Mucosa of descending colon (tissue), 3 donors: ENCODE results near the gene OTOP2. TPM values are rescaled to one million over a fixed set of nuclear protein-coding genes. Genes with fewer than 3 reads are reported as not detected.

Source experiments
- ATAC-seq: fragments of 200-7000 bp; cut with Tn5 transposase; one replicate; pipeline ENCODE4 v1.9.1; 2020; ENCODE audit warnings: mild to moderate bottlenecking, moderate library complexity
- DNase-seq, 3 donors: peaks; one replicate each; pipeline ENCODE4 v3.0.0-alpha.2; 2020
- H3K36me3 ChIP-seq: fragments of 200-600 bp; one replicate; pipeline ENCODE4 v1.8.0; 2021; ENCODE audit warnings: low read depth, mild to moderate bottlenecking
- H3K4me1 ChIP-seq: fragments of 200-600 bp; one replicate; pipeline ENCODE4 v1.8.0; 2021; ENCODE audit warnings: low read depth, mild to moderate bottlenecking
- H3K4me3 ChIP-seq: fragments of 200-600 bp; one replicate; pipeline ENCODE4 v1.8.0; 2021; ENCODE audit warnings: mild to moderate bottlenecking
- H3K9me3 ChIP-seq: fragments of 200-600 bp; one replicate; pipeline ENCODE4 v1.8.0; 2021; ENCODE audit warnings: mild to moderate bottlenecking
- intact Hi-C, 2 donors: fragments of 100-400 bp; cut with DNase I in 1 of 2; cut with micrococcal nuclease in 1 of 2; formaldehyde crosslinking; loops; one replicate each; pipeline versions ENCODE4 v1.11.0 to v1.11.1; 2022; cut with DNase I, micrococcal nuclease
- total RNA-seq, 3 donors: library from RNA; stranded (reverse); fragmentation: NEBNext Ultra II Directional in 2 of 3; extraction: Animal tissue kit (Norgen Biotek cat#: 25700) in 2 of 3; gene quantifications; one replicate each; pipeline versions ENCODE4 v1.2.1 to v1.2.4, GENCODE V29; 2021 to 2023
- TF ChIP-seq, protein P1 (sequence below): fragments of 200-600 bp; IDR thresholded peaks from one replicate; pipeline ENCODE4 v1.8.0; 2022; ENCODE audit warnings: antibody characterized with exemption, mild to moderate bottlenecking
- donor health status: DM: no; HTN: no; CAD: no; lungs with moderate emphysema.
- donor health status: DM: no; HTN: no; CAD: no.
- donor health status: DM: no; HTN: yes; CAD: no.

The OTOP2 gene
- total RNA-seq, 3 donors from 2014 or later: 15.3 to 135 (median 54.0) TPM

DNA sequence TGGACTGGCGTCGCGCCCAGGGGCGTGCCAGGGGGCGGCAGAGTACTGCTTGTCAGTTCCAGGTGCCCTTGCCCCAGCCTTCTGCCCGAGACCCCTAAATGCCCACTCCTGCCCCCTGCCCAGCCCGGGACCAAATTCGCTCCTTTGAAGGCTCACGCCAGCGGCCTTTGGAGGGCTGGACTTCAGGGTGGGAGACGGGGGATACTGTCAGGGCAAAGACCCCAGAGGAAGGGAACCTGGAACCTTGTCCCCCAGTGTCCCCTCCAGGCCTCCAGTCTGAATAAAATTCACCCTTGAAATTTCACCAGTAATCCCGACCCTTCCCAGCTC lies 12.4 kb downstream of the OTOP2 start:
- Histone ChIP-seq H3K4me1 (peaks cover 8% of the 10 kb centered on the region), H3K9me3 (no peaks in the 10 kb centered on the region), H3K36me3 (no peaks in the 10 kb centered on the region), H3K4me3 (no peak overlapping the region)
- ATAC-seq (no peak), DNase-seq (no peak)
- intact Hi-C loops: no loop called here
- TF ChIP-seq, protein P1, sequence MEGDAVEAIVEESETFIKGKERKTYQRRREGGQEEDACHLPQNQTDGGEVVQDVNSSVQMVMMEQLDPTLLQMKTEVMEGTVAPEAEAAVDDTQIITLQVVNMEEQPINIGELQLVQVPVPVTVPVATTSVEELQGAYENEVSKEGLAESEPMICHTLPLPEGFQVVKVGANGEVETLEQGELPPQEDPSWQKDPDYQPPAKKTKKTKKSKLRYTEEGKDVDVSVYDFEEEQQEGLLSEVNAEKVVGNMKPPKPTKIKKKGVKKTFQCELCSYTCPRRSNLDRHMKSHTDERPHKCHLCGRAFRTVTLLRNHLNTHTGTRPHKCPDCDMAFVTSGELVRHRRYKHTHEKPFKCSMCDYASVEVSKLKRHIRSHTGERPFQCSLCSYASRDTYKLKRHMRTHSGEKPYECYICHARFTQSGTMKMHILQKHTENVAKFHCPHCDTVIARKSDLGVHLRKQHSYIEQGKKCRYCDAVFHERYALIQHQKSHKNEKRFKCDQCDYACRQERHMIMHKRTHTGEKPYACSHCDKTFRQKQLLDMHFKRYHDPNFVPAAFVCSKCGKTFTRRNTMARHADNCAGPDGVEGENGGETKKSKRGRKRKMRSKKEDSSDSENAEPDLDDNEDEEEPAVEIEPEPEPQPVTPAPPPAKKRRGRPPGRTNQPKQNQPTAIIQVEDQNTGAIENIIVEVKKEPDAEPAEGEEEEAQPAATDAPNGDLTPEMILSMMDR: no peak

DNA sequence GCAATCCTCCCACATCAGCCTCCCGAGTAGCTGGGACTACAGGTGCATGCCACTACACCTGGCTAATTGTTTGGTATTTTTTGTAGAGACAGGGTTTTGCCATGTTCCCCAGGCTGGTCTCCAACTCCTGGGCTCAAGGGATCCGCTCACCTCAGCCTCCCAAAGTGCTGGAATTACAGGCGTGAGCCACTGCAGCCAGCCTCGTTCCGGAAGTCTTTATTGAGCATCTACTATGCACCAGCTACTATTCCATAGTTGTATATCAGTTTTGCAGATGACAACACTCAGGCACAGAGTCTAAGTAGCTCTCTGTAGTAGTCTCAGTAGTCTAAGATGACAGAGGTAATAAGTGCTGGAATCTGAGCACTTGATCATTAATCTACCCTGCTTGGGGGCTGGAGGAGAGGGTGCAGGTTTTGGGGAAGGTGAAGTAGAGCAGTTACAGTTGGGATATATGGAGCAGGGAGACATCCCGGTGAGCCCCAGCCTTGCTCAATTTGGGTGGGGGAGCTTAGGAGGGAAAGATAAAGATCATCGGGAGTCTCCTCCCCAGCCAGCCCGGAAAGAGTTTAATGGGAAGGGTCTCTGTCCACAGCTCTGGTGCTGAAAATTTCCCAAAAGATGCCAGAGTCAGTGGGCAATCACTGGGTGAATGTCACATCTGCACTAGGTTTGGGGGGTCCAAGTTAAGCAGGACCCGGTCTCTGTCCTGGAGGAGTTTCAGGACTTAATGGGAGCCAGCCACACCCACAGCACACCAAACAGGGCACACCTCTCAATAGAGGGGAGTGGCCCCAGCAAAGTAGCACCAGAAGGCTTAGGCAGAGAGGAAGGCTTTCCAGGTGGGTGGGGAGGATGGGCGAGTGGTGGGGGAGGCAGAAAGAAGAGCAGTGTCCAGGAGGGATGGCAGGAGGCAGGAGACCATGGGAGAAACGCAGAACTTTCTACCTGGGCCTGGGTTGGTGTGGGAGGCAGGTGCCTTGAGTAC lies 13.3 kb downstream of the OTOP2 start:
- DNase-seq: no peak

DNA sequence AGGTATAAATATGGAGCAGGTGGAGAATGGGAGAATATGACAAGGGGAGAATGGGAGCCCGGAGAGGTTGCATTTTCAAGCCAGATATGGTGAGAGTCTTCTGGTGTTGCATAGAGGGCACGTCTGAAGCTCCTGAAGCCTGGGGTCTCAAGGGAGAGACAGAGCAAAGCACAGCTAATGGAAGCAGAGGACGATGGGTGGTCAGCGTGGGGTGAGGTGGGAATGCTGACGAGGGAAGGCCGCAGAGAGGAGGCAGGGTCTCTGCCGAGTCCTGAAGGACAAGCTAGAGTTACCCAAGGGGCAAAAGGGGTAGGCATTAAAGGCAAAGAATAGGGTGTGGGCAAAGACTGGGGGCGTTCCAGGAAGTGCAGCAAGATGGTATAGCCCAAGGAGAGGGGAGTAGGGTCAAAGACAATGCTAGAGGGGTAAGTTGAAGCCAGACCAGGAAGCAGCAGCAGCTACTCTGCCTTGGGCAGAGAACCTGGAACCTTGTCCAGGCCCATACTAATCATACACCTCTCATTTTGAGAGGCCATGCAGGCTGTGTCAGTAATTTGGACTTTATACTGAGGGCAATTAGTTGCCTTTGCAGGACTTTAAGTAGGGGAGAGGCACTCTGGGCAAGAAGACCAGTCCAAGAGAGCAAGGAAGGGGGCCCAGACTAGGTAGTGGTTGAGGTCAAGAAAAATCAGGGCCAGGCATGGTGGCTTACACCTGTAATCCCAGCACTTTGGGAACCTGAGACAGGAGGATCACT lies 14.3 kb downstream of the OTOP2 start:
- intact Hi-C loops: no loop called here
- H3K4me1 ChIP-seq: peaks cover 8% of the 10 kb centered on the region
- TF ChIP-seq, protein P1: no peak
- no peaks in the 10 kb centered on the region for H3K9me3 ChIP-seq
- peak; percentile 6 for ATAC-seq
- no peaks in the 10 kb centered on the region for H3K36me3 ChIP-seq
- no peak overlapping the region for H3K4me3 ChIP-seq
- no peak for DNase-seq

More for the DNA sequence above, 13.3 kb downstream of the OTOP2 start:
- no peaks in the 10 kb centered on the region for H3K9me3 ChIP-seq
- no peak overlapping the region for H3K4me3 ChIP-seq
- TF ChIP-seq, protein P1: no peak
- intact Hi-C loops: no loop called here
- no peaks in the 10 kb centered on the region for H3K36me3 ChIP-seq
- H3K4me1 ChIP-seq: peaks cover 8% of the 10 kb centered on the region
- peak; percentile 39 for ATAC-seq

DNA sequence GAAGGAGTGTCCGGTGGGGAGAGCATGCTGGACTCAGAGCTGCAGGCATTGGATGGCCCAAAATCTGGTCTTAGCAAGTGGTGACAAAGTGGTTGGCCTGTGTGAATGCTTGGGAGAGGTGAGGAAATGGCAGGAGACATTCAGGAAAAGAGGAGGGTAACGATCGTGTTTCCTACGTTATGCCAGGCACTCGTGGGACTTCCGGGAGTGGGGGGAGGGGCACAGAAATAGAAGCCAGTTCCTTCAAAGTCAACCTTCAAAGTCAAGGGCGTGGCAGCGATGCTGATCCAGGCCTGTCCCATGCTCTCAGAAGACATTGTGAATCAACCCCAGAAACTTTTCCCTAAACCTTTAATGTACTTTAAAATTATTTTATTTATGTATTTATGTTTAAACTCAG lies 15.5 kb downstream of the OTOP2 start:
- no peak for DNase-seq
- TF ChIP-seq, protein P1: no peak
- no peaks in the 10 kb centered on the region for H3K36me3 ChIP-seq
- intact Hi-C loops: no loop called here
- no peak for ATAC-seq
- H3K9me3 ChIP-seq: no peaks in the 10 kb centered on the region
- peaks cover 8% of the 10 kb centered on the region for H3K4me1 ChIP-seq
- H3K4me3 ChIP-seq: no peak overlapping the region

DNA sequence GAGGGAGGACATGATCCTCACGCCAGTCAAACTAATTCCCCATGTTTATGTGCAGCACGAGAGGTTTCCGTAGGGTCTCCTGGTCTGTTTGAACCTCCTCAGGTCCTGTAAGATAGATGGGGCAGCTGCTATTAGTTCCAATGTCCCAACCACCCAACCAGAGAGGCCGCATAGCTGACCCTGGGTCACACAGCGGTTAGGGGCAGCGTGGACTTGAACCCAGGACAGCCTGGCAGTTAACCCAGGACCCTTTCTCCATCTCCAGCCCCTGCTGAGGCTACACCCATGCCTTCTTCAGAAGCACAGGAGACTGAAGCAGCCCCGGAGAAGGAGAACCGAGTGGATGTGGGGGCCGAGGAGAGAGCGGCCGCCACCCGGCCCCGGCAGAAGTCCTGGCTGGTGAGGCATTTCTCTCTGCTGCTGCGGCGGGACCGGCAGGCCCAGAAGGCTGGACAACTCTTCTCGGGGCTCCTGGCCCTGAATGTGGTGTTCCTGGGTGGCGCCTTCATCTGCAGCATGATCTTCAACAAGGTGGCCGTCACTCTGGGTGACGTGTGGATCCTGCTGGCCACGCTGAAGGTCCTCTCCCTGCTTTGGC lies 17.2 kb downstream of the OTOP2 start:
- TF ChIP-seq, protein P1: no peak
- H3K9me3 ChIP-seq: no peaks in the 10 kb centered on the region
- peaks cover 2% of the 10 kb centered on the region for H3K4me1 ChIP-seq
- no peaks in the 10 kb centered on the region for H3K36me3 ChIP-seq
- no peak overlapping the region for H3K4me3 ChIP-seq
- no peak for ATAC-seq
- intact Hi-C loops: no loop called here
- DNase-seq: no peak
